SK-MEL-5 (cell line): ENCODE data around the gene TTC34. TPM values are rescaled to one million over a fixed set of nuclear protein-coding genes. Genes with fewer than 3 reads are reported as not detected.

Experiments
- DNase-seq: peaks from one replicate; pipeline ENCODE4 v3.0.0-alpha.2; 2016; ENCODE audit warnings: low read depth, low spot score
- in situ Hi-C: cut with HindIII; loops from 2 replicates; pipeline ENCODE4 v1.10.0; 2016; ENCODE audit warnings: low sequenced_read_pairs, high pct_unique_total_duplicates, low pct_unique_long_range_greater_than_20kb
- total RNA-seq: library from RNA; depleted of rRNA; stranded (reverse); fragments of >200 nt; shearing (Covaris generic); gene quantifications from 2 replicates; pipeline ENCODE4 v1.2.3, GENCODE V29; 2014

TTC34 gene
- total RNA-seq, 1 experiment from 2014 or later: 0.03 TPM

DNA sequence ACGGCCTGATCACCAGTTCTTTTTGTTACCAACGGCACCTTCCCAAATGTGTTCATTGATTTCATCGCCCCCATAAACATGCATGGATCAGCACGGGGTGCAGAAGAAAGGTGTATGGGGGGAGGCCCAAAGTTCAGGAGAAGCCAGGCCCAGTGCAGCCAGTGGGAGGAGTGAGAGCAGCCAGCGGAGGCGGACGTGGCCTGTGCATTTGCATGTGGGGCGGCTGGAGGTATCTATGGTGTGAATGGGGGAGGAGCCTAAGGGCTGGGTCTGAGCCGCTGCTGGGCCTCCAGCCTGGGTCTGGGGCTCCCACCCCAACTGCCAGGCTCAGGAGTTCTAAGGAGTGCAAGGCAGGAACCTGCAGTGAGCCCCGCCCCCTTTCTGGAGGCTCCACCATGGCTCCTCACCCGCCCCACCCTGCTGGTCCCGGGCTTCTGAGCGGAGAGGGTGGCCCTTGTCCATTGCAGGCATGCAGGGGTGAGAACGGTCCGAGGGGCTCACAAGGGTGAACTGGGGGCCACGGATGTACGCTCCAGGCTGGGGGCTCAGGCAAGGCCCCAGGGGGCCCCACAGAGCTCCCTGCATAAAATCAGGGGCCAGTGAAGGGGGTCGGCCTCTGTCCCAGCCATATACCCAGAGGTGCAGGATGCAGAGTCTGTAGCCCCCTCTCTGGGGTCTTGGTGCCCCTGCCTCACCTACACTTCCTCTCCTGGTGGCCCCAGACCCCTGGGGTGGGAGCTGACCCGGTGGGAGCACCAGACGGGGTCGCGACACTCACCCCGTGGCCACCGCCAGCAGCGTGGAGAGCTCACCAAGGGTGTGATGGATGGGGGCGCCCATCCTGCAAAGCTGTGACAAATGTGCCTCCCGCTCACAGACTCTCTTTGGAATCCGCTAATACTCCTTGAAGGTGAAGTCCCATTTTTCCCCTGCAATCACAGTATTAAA, 31.3 kb upstream of the TTC34 start:
- in situ Hi-C loops: no loop called here
- DNase-seq: no peak

DNA sequence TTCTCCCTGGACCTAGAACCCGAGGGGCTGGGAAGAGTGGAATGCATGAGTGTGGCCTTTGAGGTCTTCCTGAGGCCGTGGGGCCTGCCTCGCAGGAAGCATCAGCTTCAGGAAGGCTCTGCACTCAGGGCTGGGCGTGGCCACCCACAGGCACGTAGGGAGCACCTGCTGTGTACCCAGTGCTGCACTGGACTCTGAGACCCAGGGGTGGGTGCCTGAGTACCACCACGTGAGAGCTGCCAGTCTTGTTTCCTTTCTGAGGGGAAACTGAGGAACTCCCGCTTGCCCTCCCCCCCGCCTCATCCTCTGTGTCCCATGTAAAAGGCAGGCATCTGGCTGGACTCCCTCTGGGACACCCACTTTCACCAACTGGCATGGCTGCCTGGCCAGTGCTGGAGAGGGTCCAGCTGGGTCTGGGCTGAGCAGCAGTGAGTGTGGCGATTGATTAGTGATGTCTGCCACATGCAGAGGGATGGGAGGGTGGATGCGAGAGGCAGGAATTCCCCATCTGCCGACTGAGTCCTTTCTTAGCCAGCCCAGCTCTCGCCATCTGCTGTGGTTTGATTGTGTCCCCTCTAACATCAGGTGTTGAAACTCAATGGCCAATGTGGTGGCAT, 30.2 kb upstream of the TTC34 start:
- DNase-seq: no peak
- in situ Hi-C loops: no loop called here

DNA sequence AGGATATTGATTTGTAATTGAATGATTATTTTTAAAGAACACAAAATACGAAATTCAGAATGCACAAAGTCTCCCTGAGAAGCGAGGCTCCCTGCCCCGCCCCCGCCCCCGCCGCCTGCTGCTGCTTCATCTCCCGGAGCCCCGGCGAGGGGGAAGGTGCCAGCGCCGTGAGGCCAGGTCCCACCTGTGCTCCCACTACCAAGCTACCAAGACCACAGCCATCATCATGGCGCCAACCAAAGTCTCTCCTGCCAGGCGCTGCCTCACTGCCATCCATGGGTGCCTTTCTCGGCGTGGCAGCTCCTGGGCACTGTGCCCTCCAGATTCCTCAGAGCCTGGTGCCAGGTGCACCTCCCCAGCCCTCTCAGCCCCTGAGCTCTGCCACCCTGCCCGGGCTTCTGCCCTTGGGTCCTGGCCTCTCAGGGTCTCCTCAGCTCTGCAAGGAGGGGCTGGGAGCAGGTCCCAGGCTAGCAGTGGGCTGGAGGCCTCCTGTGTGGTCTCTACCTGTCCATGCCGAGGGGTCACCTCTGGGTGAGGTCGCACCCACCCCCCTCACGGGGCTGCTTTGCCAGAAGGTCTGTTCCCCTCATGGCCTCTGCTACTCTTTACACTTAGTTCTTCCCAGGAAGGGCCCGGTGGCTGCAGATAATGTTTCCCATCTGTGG, 29.4 kb upstream of the TTC34 start:
- no peak for DNase-seq

DNA sequence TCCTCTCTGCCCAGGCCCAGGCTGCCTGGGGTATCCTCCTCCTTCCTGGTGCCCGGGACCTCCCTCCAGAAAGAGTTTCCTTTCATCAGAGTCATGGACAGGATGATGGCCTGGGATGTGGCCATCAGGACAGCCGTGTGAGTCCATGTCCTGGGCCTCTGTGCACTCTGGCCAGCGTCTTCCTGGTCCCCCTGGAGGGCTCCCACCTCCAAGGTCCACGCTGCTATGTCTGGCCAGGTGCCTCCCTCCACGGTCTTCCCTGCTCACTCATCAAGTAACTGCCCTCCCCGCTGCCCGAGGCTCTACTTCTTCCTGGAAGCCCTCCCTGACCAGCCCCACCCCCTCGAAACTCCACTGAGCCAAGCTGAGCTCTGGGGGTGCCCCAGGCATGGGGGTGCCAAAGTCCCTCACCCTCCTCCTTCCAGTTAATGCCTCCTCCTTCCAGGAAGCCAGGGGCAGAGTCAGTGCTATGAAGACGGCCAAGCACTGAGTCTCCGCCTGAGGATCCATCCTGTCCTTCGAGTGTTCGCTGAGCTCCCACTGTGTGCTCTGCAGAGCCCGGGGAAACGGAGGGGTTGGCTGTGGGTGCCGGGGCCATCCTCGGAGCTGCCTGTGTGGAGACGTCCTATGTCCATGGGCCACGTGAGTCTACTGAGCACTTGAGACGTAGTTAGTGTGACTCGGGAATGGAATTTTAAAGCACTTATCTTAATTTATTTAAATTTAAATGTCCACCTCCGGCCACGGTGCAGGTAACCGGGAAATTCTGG, 28.5 kb upstream of the TTC34 start:
- DNase-seq: no peak
- in situ Hi-C loops: no loop called here

More for the DNA sequence above, 29.4 kb upstream of the TTC34 start:
- in situ Hi-C loops: no loop called here

DNA sequence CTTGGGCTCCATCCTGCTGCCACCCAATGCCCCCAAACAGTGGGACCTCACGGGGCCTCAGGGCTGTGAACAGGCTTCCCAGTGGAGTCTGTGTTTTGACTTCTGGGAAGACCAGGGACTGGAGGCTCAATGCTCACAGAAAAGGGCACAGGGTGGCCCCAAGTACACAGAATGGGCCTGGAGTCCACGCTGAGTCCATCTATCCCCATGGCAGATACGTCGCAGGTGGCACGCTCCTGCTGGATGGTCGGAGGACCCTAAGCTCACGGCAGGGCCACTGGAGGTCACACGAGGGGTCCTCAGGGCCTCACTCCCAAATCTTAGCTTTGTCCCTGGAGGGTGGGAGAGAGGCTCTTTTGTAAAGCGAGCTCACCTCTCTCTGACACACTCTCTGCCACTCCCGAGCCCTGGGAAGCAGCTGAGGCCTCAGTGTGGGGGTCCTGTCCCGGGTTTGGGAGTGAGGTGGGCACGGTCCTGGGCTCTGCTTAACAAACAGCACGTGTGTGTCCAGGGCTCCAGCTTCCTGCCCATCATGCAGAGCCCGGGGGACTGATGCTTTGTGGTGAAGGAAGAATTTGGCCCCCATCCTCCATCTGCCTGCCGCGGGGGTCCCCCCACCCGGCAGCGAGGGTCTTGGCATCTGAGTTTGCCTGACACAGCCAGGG, 27.2 kb upstream of the TTC34 start:
- no peak for DNase-seq
- in situ Hi-C loops: no loop called here

DNA sequence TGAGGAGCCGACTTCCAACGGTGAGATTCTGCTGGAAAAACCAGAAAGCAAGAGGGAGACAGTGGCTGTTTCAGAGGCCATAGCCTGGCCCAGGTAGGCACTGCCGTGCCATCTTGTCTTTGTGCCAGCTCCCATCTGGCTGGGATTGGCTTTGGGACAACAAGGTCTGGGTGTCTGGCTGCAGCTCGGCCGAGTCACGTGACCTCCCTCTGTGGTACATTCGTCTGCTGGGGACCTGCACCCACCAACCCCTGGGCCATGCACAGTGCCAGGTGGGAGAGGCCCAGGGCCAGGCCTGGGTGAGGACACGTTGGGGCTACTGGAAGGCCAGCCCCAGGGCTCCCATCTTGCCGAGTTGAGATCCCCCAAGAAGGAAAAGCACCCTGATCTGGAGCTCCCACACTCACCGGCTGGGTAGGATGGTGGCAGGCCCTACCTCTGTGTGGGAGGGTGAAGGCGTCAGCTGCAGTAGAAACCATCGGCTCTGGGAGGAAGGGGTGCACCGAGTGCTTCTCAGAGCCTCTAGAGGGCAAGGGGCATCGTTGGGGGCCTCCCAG, 25.3 kb upstream of the TTC34 start:
- DNase-seq: no peak
- in situ Hi-C loops: no loop called here

DNA sequence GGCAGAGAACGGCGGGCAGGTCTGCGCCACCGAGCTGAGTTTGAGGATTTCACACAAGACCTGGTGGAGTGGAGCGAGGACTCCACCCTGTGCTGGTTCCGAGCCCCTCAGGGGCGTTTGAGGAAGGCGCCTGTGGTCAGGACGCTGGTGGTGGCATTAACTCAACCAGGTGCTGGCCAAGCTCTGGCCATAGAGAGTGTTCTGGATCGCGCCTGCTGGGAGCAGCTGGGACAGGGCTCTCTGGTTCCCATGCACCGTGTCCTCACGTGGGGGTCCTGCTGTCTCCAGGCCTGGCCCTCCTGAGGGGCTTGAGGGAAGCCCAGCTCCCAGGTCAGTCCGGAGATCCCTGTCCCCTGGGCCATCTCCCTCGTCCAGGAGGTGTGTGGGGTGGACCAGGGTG, 24.8 kb upstream of the TTC34 start:
- DNase-seq: no peak
- in situ Hi-C loops: no loop called here

DNA sequence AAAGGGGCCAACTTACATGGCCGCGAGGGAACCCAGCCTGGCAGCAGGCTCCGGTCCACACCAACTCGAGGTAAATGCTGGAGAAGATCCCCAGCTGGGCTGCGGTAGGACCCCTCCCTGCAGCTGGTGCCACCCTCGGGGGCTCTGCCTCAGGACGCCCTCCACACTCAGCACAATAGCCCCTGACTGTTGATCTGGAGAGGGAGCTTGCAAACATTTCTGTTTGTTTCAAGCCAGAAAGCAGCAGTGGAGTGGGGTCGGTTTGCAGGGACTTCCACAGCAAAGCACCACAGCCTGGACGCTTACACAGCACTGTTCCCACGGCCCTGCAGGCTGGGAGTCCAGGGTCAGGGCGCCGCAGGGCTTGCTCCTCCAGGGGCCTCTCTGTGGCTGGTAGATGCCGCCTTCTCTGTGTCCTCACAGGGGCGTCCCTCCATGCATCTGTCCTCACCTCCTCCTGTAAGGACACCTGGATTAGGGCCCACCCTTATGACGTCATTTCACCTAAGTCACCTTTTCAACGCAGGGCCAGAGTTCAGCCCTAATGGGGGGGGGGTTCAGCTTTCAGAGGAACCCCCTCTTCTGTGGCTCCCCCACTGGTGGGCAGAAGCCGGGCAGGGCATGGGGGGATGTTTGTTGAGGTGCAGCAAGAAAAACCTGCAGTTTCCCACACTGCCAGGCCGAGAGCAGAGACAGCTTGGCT, 24.1 kb upstream of the TTC34 start:
- in situ Hi-C loops: no loop called here
- no peak for DNase-seq

DNA sequence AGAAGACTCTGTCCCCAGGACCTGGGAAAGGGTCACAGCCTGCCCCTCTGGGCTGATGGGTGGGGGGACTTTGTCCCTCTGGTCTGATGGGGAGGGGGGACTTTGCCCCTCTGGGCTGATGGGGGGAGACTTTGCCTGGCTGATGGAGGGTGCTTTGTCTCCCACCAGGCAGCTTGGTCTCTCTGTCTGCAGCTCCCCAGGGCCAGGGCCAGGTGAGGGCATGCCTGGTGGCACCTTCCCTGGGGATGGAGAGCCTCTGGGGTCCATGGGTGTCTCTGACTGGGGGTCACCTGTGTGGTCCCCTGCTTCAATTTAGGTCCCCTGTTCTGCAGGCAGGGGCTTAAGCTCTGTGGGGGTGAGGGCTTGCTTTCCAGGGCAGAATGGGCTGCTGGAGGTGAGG, 23.5 kb upstream of the TTC34 start:
- in situ Hi-C loops: no loop called here
- DNase-seq: no peak

DNA sequence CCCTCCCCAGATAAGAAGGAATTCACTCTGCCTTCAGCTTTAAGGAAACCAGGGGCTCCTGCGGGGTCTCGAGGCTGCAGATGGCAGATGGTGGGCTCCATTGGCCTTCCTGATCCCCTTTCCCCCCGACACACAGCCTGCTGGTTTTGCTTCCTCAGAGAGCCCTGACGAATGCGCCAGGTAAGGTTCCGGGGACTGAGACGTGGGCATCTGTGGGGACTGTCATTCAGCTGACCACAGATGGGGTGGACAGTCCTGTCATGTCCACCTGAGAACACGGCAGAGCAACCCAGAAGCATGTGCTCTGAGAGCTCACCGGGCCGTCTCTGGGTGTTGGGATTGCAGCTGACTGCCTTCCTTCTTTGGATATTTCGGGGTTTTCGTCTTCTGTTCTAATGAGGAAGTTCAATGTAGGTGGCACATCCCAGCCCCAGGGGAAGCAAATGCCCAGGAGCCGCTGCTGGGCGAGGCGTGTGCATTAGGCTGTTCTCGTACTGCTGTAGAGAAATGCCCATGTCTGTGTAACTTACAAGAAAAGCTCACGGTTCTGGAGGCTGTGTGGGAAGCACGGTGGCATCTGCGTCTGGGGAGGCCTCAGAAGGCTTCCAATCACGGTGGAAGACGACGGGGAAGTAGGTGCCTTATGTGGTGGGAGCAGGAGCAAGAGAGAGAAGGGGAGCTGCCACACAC, 22.6 kb upstream of the TTC34 start:
- DNase-seq: no peak
- in situ Hi-C loops: no loop called here

DNA sequence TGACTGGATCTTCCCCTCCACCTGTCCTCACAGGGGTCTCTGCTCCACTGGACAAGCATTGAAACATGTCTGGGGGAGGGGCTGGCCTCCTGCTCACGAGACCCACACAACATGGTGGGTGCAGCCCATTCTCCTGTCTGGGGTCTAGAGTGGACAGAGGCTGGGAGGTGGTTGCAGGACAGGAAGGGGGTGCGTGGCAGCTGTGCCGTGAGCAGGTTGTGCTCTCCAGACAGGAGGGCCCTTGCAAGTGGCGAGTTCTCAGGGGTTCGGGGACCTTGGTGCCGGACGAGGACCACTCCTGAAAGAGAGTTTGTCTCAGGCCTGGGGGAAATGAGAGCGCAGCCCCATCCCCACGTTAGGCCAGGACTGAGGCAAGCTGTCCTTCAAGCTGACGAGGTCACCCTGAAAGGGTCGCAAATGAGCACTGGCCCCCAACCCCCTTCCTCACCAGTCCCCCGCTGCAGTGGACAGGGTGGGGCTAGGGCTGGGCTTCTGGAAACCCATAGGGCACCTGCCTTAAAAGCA, 21.2 kb upstream of the TTC34 start:
- no peak for DNase-seq
- in situ Hi-C loops: no loop called here

DNA sequence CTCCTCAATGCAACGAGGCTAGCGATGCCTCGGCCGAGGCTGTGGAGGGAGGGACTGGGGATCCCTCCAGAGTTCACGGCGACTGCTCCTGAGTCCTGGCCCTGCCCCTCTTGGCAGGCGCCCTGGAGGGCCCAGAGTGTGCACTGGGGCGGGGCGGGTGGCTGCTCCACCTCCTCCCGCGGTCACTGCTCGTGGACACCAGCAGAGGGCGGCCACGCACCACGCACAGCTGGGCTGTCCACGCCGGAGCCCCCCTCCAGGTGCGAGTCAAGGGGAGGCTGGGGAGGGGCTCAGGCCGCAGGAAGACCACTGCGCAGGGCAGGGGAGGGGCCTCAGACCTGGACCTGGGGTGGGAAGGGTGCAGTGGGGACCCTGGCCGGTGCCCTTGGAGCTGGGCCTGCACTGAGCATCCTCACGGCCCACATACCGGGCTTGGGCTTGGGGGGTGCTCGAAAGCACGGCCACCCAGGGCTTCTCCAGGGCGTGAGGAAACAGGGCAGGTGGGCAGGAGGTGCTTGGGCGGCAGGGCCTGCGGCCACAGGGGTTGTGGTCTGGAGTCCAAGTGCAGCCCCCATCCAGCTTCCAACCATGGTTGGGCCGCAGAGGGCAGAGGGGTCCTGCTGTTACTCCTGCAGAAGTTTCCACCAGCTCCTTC, 20.6 kb upstream of the TTC34 start:
- peak; percentile 40 for DNase-seq
- in situ Hi-C loops: no loop called here

DNA sequence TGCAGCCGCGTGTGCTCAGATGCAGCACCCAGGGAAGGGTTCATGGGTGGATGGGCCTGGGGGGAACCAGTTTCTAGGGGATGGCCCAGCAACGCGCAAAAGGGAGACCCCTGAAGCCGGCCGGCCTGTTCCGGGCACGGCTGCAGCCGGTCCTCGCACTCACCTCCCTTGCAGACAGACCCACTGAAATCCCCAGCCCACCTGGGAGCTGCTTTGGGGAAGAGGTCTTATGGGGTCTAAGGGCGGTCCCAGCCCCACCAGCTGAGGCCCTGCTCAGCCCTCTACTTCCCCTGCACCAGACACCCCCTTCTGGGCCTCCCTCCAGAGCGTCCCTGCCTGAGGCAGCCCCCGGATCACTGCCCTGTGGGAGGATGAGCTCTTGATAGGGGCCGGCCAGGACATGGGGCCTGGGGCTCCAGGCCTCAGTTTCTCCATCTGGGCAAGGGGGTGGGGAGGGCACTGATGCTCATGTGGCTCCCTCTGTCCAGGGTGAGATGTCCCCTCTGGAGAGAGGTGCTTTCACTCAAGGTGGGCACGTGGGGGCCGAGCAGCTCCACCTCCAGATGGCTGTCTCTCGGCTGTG, 20.0 kb upstream of the TTC34 start:
- no peak for DNase-seq
- in situ Hi-C loops: no loop called here

DNA sequence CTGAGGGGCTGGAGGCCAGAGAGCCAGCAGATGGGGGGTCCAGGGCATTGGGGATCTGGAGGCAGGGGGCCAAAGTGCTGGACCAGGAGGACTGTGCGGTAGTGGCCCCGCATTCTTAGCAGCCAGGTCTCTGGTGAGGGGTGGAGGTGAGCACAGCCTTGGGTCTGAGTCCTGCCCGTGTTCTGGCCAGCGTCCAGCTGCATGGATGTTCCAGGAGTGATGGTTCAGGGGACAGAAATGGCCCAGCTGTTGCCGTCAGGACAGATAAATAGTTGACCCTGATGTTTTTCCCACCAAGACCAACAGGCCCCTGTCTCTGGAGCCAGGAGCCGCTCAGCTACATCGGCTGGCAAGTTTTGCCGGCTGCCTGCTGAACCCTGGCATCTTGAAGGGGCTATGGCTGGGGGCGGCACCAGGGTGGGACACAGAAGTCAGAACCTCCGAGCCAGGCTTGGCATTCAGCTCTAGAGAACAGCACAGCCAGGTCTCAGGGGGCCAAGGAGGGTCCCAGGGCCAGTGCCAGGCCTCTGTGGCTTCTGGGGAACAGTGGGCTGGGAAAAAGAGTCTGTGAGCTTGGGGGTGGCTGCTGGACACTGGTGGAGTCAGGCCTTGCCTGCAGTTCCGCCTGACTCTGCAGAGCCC, 19.4 kb upstream of the TTC34 start:
- in situ Hi-C loops: no loop called here
- no peak for DNase-seq
